Right lobe of liver (tissue), 6 donors: ENCODE results near the gene RRAGD. TPM values are rescaled to one million over a fixed set of nuclear protein-coding genes. Genes with fewer than 3 reads are reported as not detected.

Experiments used
- ATAC-seq, 4 donors: fragments of 200-7000 bp; cut with Tn5 transposase; one replicate each; pipeline ENCODE4 v1.9.1; 2020; ENCODE audit warnings: mild to moderate bottlenecking in 4 of 4, moderate library complexity in 4 of 4
- DNase-seq, 3 donors: peaks; one replicate each; pipeline ENCODE4 v3.0.0-alpha.2; 2020
- H3K27ac ChIP-seq, 3 donors: fragments of 200-600 bp; one replicate each; pipeline ENCODE4 v1.8.0; 2022
- H3K27me3 ChIP-seq, 2 donors: fragments of 200-600 bp; one replicate each; pipeline ENCODE4 v1.8.0; 2022
- H3K36me3 ChIP-seq, 4 donors: fragments of 200-600 bp; sonication (generic) in 1 of 4; one replicate each; pipeline versions ENCODE4 v1.5.1 to v1.8.0; 2017 to 2022; ENCODE audit warnings: control low read depth in 1 of 4
- H3K4me1 ChIP-seq, 4 donors: fragments of 200-600 bp; sonication (generic) in 1 of 4; one replicate each; pipeline versions ENCODE4 v1.5.1 to v1.8.0; 2017 to 2022; ENCODE audit warnings: control low read depth in 1 of 4
- H3K4me3 ChIP-seq, 3 donors: fragments of 200-600 bp; one replicate each; pipeline ENCODE4 v1.8.0; 2022
- H3K9me3 ChIP-seq, 4 donors: fragments of 200-600 bp; sonication (generic) in 1 of 4; one replicate each; pipeline versions ENCODE4 v1.5.1 to v1.8.0; 2017 to 2022; ENCODE audit warnings: control low read depth in 1 of 4
- POLR2A ChIP-seq: fragments of 450-650 bp; IDR thresholded peaks from one replicate; pipeline ENCODE4 v1.6.1; 2017; ENCODE audit warnings: antibody characterized with exemption, mild to moderate bottlenecking
- WGBS: methylation state at CpG from one replicate; pipeline ENCODE4 v1.1.6; 2018; ENCODE audit warnings: low coverage, low lambda C conversion rate; ENCODE audit not compliant: insufficient coverage; ENCODE audit errors: missing lambda C conversion rate; 5-methylcytosine and 5-hydroxymethylcytosine counted together
- intact Hi-C, 2 donors: fragments of 100-400 bp; cut with DNase I; formaldehyde crosslinking; loops; one replicate each; pipeline versions ENCODE4 v1.11.2 to v1.14.1; 2022
- total RNA-seq, 6 experiments: library from RNA; depleted of rRNA in 2 of 6; stranded (reverse); fragments of >200 nt in 2 of 6; fragmentation: NEBNext Ultra II Directional in 3 of 6; extraction: Animal tissue kit (Norgen Biotek cat#: 25700) in 3 of 6; gene quantifications; one replicate each; pipeline versions ENCODE4 v1.1.0 to v1.2.4, GENCODE V29; 2016 to 2023
- TF ChIP-seq, protein P1 (sequence below), 4 donors: fragments of 200-600 bp in 3 of 4; fragments of 450-650 bp in 1 of 4; IDR thresholded peaks; one replicate each; pipeline versions ENCODE4 v1.5.1 to v1.8.0; 2016 to 2022; ENCODE audit warnings: antibody characterized with exemption in 4 of 4, mild to moderate bottlenecking in 2 of 4
- donor health status: DM: no; HTN: yes; CAD: no.
- donor health status: DM: no; HTN: no; CAD: no.
- donor health status: DM: no; HTN: no; CAD: no.
- donor health status: DM: no; HTN: yes; CAD: no.
- donor health status: DM: no; HTN: yes; CAD: no.

RRAGD gene
- total RNA-seq, 6 experiments from 2014 or later, result 7.1 to 18.7 (median 12.2) TPM

DNA sequence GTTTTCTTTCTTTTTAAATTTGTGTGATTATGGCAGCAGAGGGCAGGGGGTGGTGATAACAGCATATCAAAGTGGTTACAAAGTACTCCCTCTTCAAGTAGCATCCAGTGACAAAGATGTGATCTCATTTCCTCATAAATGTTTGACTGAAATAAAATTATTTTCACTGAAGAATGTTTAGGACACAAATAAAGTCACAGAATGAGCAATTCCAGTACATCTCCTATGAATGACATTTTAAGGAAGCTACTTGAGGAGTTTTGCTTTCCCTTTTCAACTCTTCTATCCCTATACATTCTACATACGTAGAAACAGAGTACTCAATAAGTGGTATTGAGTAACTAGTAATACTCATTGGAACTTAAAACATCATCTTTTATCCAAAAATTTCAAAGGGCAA, 83.1 kb downstream of the RRAGD start:
- H3K4me1 ChIP-seq, result peaks cover 0 to 2% (median 0%) of the 10 kb centered on the region in 4 donors
- no peak overlapping the region for H3K27ac ChIP-seq
- no peak overlapping the region for H3K4me3 ChIP-seq
- 100% methylated on average over 1 of the region's 1 CpG for WGBS
- ATAC-seq (no peak), DNase-seq (no peak)
- no peak for TF ChIP-seq POLR2A
- TF ChIP-seq, protein P1, sequence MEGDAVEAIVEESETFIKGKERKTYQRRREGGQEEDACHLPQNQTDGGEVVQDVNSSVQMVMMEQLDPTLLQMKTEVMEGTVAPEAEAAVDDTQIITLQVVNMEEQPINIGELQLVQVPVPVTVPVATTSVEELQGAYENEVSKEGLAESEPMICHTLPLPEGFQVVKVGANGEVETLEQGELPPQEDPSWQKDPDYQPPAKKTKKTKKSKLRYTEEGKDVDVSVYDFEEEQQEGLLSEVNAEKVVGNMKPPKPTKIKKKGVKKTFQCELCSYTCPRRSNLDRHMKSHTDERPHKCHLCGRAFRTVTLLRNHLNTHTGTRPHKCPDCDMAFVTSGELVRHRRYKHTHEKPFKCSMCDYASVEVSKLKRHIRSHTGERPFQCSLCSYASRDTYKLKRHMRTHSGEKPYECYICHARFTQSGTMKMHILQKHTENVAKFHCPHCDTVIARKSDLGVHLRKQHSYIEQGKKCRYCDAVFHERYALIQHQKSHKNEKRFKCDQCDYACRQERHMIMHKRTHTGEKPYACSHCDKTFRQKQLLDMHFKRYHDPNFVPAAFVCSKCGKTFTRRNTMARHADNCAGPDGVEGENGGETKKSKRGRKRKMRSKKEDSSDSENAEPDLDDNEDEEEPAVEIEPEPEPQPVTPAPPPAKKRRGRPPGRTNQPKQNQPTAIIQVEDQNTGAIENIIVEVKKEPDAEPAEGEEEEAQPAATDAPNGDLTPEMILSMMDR (IDR thresholded peaks at IDR 0.05), result no peak
- peaks cover 0 to 34% (median 13%) of the 10 kb centered on the region in 4 donors for H3K36me3 ChIP-seq
- H3K9me3 ChIP-seq, result no peaks in the 10 kb centered on the region
- no peaks in the 10 kb centered on the region for H3K27me3 ChIP-seq
- intact Hi-C loops, result no loop called here

DNA sequence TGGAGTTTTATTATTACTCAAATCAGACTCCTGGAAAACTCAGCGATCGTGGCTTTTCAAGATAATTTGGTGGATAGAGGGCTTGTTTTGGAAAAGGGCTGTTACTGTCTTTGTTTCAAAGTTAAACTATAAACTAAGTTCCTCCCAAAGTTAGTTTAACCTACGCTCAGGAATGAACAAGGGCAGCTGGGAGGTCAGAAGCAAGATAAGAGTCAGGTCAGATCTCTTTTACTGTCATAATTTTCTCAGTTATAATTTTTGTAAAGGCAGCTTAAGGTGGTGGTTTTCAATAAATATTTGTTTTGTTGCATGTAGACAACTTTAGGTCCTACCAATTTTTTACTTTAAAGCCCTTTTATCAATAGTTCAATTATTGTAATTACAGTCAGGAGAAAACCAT, 87.8 kb downstream of the RRAGD start:
- ATAC-seq (peak in 2 of 4 donors; percentile 54 to 60), DNase-seq (no peak)
- intact Hi-C loops, result no loop called here
- Histone ChIP-seq H3K9me3 (no peaks in the 10 kb centered on the region), H3K4me1 (peaks cover 0 to 6% (median 0%) of the 10 kb centered on the region in 4 donors), H3K4me3 (no peak overlapping the region), H3K36me3 (peaks cover 0 to 10% (median 4%) of the 10 kb centered on the region in 4 donors), H3K27me3 (no peaks in the 10 kb centered on the region), H3K27ac (no peak overlapping the region)
- 31% methylated on average over 3 of the region's 3 CpGs for WGBS
- no peak for TF ChIP-seq POLR2A
- TF ChIP-seq, protein P1 (IDR thresholded peaks at IDR 0.05), result no peak

DNA sequence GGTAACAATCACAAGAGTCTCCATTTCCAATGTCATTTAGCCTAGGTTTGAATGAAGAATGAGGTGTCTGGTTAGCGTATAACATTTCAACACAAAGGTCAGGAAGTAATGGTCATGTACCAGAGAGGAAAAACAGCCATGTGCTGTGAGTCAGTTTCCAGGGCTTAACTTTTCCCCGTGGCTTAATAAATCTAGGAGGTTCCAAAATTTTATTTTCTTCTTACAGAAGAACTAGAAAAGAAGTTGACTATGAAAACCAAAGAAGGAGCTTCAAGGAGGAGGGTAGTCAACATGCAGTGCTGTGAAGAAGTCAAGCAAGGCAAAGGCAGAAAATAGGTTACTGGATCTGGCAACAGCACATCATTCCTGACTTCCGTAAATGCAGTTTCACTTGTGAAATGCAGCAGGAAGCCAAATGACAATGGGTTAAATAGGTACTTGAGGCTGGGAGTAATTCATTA, 88.5 kb downstream of the RRAGD start:
- intact Hi-C loops, result no loop called here
- DNase-seq (no peak), ATAC-seq (peak in 2 of 4 donors; percentile 47 to 53)
- 29% methylated on average over 3 of the region's 3 CpGs for WGBS
- TF ChIP-seq, protein P1 (IDR thresholded peaks at IDR 0.05), result no peak
- TF ChIP-seq POLR2A, result no peak
- Histone ChIP-seq H3K4me1 (peaks cover 0 to 6% (median 0%) of the 10 kb centered on the region in 4 donors), H3K36me3 (peaks cover 0 to 4% (median 2%) of the 10 kb centered on the region in 4 donors), H3K27ac (no peak overlapping the region), H3K27me3 (no peaks in the 10 kb centered on the region), H3K9me3 (no peaks in the 10 kb centered on the region), H3K4me3 (no peak overlapping the region)

DNA sequence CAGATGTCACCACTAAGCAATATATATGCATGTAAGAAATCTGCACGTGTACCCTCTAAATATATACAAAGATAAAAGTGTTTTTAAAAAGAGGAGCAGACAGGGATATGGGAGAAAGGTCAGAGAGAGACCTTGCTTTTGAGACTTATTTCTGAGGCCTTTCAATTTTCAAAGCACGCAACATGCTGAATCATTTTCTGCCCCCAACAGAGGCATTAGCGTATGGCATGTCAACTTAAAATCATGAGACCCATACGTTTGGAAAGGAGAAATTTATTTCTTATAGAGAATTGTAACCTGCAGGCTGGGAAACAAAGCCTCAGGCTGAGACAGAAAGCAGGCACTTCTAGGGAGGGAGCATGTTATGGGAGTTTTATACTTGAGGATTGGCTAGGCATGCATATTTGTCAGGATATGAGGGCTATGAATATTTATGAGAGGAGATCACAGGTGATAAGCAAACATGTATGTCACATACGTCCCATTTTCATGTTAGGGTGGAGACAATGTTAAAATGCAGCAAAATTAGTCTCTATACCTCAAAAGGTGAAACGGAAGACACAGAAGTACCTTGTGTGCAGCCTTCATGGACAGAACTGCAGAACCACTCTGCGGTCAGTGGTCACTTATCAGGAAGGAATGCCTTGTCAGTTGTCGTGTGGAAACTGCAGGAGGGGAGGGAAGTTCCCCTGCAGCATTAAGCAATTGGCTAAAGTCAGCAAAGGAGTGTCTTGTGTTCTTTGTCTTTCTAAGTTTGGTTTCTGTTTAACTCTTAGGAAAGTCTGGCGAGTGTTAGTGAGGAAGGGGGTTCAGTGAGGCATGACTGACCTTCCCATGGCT, 90.7 kb downstream of the RRAGD start:
- no peak overlapping the region for H3K27ac ChIP-seq
- no peaks in the 10 kb centered on the region for H3K9me3 ChIP-seq
- peaks cover 0 to 6% (median 0%) of the 10 kb centered on the region in 4 donors for H3K4me1 ChIP-seq
- ATAC-seq (peak; percentile 44 to 73 (median 53)), DNase-seq (no peak)
- H3K27me3 ChIP-seq, result no peaks in the 10 kb centered on the region
- no peak for TF ChIP-seq POLR2A
- TF ChIP-seq, protein P1 (IDR thresholded peaks at IDR 0.05), result no peak
- H3K36me3 ChIP-seq, result no peaks in the 10 kb centered on the region
- intact Hi-C loops, result no loop called here
- H3K4me3 ChIP-seq, result no peak overlapping the region
- 67% methylated on average over 8 of the region's 9 CpGs for WGBS
